ENCODE measurements around the gene FBXO21.

DNA sequence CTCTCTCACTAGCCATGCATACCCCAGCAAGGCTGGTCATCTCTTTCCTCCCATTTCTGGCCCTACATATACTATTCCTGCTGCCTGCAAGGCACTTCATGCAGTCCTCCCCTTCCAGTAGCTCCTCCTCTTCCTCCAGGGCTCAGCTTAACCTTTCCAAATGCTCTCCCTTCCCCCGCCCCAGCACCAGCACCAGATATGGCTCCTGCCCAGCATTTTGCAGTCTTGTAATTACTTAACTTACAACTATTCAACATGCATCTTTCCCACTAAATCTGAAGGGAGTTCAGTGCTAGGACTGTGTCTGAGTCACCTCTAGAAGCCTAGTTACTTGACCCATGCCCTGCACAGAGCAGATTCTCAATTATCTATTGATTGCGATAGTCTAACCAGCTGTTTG lies 1.8 kb upstream of the FBXO21 start:
- TF ChIP-seq, protein P1, sequence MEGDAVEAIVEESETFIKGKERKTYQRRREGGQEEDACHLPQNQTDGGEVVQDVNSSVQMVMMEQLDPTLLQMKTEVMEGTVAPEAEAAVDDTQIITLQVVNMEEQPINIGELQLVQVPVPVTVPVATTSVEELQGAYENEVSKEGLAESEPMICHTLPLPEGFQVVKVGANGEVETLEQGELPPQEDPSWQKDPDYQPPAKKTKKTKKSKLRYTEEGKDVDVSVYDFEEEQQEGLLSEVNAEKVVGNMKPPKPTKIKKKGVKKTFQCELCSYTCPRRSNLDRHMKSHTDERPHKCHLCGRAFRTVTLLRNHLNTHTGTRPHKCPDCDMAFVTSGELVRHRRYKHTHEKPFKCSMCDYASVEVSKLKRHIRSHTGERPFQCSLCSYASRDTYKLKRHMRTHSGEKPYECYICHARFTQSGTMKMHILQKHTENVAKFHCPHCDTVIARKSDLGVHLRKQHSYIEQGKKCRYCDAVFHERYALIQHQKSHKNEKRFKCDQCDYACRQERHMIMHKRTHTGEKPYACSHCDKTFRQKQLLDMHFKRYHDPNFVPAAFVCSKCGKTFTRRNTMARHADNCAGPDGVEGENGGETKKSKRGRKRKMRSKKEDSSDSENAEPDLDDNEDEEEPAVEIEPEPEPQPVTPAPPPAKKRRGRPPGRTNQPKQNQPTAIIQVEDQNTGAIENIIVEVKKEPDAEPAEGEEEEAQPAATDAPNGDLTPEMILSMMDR (IDR thresholded peaks at IDR 0.05) = no peak
- TF ChIP-seq POLR2A (IDR thresholded peaks at IDR 0.05) = no peak
